HG03159 (cell line): ENCODE results near the gene GCN1.

Source experiments
- ATAC-seq: cut with Tn5 transposase; IDR thresholded peaks from one replicate; pipeline ENCODE4 v1.9.1; 2021; ENCODE audit warnings: mild to moderate bottlenecking, moderate library complexity; ENCODE audit not compliant: unreplicated experiment

Gene GCN1

DNA sequence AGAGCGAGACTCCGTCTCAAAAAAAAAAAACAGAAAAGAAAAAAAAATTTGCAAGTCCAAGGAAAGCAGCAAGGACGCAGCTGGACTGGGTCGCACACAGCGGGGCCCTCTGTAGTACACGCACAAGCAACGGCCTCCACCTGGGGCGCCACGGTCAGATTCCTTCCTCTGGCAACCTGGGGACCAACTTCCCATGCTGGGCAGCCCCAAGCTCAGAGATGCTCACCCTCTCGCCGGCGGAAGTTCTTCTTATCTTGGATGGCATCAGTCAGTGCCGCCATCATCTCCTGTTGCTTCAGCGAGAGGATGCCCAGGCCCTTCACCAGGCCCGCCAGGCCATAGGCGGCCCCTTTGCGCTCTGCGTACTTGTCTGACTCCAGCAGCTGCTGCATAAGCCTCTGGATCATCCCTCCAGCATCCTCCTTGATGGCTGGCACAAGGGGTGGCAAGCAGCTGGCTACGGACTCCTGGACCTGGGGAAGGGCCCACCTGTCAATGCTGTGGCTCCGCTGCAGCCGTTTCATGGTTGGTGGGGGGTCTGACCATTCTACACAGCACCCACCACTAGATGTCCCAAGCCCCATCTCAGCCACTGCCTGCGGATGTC lies 43.5 kb downstream of the GCN1 start:
- no peak for ATAC-seq

DNA sequence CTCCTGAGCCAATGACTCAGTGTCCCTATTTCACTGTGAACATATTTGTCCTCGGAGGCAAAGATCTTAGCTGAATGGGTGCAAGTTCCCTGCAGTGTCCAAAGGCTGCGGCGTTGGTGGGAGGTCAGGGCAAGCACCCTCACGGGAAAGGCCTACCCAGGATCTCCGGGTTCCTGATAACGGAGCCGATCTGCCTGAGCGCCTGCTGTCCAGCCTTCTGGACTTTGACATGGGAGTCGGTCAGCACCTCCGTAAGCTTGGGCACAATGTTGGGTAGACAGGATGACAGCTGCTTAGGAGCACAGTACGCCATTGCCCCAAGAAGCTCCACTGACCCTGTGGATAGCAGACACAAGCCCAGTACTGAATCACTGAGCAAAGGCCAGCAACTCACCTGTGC lies 46.5 kb downstream of the GCN1 start:
- no peak for ATAC-seq

- no peak for ATAC-seq
These were observed 49.4 kb downstream of the GCN1 start for GRCh38 chr12:120145164-120145563.

GRCh38 chr12:120144215-120144614 lies 50.3 kb downstream of the GCN1 start:
- ATAC-seq = no peak

GRCh38 chr12:120142231-120142877 lies 52.2 kb downstream of the GCN1 start:
- no peak for ATAC-seq

DNA sequence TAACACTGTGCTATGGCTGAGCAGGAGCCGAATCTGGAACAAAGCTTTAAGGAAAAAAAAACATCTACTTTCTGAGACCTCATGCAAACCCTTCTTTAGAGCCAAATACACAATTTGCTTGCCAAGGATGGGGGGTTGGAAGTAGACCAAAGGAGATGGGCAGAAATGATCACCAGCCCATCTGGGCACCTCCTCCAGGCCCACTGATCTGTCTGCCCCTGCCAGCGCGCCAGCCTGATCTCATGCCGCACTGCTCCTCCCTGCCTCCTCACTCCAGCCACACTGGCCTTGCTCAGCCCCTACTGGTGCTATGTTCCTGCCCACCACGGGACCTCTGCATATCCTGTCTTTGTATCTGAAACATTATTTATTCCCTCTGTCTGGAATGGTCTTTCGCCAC lies 53.2 kb downstream of the GCN1 start:
- no peak for ATAC-seq

GRCh38 chr12:120140603-120141002 lies 53.9 kb downstream of the GCN1 start:
- no peak for ATAC-seq

DNA sequence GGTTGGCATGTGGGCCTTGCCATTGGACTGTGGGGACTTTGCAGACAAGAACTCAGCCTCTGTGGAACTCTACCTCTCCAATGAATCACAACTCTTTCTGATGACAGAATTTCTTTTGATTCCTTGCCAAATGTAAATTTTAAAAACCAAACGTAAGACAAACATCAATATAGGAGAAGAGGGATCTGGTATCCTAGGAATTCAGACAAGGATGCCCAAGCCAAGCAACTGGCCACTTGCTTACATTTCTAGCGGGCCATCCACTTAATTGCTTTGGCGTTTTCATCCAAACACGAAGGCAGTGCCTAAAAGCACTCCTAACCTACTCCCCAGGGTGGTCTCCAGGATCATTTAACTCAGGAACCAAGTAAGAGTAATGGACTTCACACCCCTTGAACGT lies 54.6 kb downstream of the GCN1 start:
- ATAC-seq = no peak

DNA sequence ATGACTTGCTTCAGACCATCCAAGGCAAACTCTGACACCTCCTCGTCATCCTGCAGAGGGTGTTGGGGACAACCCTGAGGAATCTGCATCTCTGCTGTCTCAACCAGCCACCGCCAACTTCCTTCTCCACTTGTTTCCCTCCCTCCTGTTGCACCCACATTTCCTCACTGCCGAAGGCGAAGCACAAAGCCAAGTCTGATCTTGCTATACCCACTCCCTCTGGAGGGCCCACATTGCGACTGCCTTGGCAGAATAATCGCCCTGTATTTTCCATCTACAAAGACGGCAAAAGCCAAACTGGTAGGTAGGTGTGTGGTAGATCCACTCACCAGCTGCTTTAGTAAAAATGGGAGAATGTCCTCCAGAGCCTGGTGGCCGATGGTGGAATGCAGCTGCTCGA lies 56.1 kb downstream of the GCN1 start:
- ATAC-seq = no peak

DNA sequence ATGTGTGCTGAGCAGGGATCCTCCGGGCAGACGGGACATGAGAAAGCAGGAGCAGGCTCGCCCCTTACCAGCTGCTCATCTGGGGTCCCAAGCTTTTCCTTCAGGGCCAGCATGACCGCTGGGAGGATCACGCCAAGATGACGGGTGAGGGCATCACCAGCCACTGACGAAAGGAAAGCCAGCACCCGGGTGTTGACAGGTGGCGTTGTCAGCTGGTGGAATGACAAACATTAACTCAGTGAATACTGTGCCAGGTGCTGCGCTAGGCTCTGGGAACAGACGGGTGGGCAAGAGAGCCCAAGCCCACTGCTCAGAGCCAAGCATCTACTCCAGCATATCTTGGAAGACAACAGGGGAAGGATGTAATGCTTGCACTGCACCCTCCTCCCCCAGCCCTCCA lies 56.7 kb downstream of the GCN1 start:
- no peak for ATAC-seq

DNA sequence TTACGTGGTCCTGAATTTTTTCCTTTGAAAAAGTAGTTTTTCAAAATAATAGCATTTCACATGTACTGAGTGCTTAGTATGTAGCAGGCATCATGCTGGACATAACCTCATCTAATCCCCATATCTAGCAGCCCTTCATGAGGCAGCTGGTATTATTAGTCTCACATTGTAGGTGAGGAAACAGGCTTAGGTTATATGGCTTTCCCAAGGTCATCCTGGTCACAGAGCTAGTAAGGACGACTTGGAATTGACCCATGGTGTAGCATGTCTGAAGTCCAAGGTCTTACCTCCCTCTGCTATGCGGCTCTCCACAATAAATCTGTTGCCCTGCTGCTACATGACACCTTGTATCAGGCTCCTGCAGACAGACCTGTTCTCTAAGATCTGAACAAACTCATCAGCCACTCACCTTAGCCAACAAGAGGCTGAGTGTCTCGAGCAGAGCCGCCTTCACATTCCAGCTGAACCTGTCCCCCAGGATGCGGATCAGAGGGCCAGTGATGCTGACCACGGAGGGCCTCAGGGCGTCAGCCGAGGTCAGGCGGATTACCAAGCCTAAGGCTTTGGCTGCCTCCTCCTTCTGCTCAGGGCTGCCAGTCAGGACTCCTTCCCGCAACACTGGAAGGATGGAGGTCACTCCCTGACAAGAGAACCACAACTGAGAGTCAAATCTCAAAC lies 58.3 kb downstream of the GCN1 start:
- no peak for ATAC-seq

GRCh38 chr12:120134307-120134980 lies 60.1 kb downstream of the GCN1 start:
- no peak for ATAC-seq

DNA sequence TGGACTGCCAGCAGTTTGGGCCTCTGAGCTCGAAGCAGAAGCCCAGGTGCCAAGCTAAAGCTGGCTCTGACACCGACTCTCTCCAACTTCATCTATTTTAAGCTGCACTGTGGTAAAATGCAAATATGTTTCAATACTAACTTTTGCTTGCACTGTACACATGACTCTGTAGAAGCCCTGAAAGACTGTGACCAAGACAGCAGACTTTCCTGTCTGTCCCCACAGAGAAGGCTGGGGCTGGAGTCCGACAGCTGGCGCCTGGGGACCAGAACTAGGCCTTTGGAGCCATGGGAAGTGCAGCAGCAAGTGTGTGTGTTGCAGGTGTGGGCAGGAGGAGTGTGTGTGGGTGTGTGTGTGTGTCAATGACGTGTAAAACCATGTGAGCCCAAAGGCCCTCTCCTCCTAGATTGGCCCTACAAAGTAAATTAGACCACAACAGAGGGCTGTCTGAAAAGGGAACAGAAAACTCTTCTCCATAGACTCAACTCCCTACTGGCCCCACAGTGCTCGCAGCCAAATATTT lies 61.6 kb downstream of the GCN1 start:
- peak; percentile 90 for ATAC-seq

DNA sequence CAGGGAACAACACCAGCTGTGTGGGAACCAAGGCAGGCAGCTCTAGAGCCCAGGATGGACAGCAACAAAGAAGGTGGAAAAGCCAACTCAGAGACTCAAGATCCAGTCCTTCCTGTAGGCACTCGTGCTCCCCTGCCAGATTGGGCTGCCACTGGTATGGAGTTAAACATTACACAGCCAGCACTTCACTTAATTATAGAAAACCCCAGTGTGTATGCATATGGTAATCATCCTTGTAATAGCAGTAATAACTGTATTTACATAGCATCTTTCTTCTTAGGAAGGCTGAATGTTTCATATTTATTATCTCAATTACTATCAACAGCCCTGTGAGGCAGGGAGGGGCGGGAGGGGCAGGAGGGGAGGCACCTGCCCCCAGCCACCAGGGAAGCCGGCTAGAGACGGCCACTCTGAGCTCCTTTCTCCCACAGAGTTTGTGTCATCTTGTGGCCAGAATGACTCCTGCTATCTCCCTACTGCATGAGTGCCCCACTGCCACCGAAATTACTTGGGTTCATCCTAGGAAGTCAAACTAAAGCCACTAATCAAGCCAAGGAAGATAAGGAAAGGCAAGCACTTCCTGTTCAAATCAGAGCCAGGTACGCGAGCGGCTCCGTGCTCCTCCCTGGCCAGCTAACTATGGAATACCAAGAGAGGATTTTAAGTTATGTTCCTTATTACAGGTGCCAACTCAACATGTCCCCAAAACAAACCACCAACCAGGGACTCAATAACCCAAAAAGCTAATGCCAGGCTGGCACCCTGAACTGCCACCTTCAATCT lies 62.3 kb downstream of the GCN1 start:
- no peak for ATAC-seq

DNA sequence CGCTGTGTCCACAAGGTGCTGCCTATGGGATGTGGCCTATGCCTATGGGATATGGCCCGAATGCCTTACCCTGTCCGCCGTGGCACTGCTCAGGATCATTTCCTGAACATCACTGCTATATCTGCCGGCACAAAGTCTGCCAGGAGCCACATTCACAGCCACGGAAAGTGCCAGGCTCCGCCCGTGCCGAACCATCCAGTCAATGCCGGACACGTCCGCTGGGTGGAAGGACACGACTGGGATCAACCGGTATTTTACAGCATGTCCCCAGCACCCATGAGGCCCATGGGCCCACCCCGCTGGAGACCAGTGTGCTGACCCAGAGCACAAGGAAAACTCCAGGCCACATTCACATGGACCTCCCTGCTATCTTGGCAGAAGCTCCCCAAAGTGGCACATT lies 63.4 kb downstream of the GCN1 start:
- ATAC-seq = no peak

DNA sequence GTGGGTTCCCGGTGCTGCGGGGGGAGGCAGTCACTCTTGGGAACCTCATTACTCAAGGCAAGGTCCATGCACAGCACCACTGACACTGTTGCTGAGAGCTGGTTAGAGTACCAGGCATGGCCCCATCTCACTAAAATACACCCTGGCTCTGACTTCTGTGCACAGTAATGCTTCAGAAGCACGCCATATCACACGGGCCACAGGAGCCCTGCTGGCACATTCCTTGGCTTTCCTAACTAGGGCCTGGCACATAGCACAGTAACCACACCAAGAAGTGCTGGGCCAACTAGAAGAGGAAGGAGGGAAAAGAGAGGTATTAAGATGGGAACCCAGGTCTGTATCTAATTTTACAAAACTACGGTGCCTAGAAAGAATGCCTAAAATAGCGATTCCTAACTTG lies 64.5 kb downstream of the GCN1 start:
- no peak for ATAC-seq

DNA sequence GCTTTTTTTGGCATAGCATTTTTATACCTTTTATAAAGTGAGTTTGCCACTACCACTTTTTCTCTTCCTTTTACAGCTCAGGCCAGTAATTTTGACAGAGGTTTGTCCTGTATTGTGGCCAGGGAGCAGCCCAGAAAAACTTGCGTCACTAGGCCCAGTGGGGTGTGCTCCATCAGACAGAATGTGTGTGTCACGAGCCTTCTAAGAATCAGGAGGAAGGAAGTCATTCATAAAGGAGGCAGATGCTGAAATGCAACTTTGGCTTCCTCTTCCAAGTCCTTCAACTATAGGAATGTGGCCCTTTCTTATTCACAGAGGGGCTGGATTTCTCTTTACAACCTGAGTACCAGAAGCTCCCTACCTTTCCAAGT lies 67.9 kb downstream of the GCN1 start:
- ATAC-seq = no peak

DNA sequence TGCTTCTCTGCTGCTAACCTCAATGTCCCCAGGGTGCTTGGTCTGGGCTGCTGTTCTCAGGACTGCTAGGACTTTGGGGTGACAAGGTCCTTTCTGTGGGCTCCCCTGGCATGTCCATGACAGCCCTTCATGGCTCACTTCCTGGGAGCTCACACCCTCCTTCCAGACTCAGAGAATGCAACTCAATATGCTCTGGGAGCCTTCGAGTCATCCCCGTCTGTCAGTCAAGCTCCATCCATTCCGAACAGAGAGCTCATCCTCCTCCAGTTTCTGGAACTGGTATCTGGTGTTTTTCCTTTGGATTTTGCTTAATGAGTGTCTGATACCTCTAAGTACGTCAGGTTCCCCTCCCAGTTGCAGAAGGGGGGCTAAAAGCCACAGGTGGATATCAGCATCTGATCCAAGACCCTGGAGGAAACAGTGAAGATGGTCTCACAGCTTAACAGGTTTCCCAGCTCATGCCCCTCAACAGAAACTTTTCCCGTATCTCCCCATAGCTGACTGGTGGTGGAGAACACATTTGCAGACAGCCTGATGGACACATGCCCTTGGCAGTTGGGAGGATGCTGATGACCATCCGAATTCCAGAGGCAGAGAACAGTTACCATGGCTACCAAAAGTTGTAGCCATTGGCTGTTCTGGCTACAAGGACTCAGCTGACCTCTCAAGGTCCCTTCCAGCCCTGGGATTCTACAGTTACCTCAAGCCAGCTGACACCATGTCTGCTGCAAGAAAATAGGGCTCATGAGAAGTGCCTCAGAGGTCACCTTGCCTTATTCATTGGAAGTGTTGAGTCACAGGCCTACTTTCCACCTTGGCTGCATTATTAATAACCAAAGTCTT lies 68.5 kb downstream of the GCN1 start:
- no peak for ATAC-seq

DNA sequence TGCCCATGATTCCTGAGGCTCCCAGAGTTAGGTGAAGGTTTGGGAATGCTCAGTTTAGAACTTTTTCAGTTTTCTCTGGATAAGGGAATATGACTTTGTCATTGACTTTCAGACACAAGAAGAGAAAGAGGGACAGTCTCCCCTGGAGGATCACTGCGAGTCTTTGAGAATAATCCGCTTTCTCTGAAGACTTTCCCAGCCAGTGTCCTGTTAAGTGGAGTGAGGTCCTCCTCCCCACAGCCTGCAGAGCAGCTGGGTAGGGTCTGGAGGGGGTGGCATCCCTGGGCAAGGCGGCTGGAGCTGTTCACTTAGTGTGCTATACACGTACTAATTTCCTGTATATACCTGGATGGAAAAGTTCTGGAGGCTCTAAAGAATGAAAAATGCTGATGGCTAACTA lies 69.5 kb downstream of the GCN1 start:
- no peak for ATAC-seq

DNA sequence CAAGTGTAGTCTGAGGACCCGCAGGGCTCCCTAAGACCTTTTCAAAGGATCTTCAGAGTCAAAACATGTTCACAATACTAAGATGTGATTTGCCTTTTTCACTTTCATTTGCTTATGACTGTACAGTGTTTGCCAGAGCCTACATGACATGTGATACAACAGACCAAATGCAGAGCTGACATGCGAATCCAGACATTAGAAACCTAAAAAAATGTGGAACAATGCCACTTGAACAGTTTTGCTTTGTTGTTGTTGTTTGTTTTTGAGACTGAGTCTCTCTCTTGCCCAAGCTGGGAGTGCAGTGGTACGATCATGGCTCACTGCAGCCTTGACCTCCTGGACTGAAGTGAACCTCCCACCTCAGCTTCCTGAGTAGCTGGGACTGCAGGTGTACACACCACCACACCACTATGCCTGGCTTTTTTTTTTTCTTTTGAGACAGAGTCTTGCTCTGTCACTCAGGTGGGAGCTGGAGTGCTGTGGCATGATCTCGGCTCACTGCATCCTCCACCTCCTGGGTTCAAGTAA lies 72.7 kb downstream of the GCN1 start:
- peak; percentile 41 for ATAC-seq
